Adipocyte (in vitro differentiated cells): ENCODE results near the gene PRRC2A.

Experiments
- DNase-seq: peaks from one replicate; pipeline ENCODE4 v3.0.0-alpha.2; 2015; ENCODE audit warnings: low read depth
- H3K27me3 ChIP-seq: replicated peaks from 2 replicates; pipeline ENCODE4 v1.7.0; 2013; ENCODE audit warnings: mild to moderate bottlenecking, low read length, moderate library complexity; ENCODE audit not compliant: control insufficient read depth, insufficient read depth
- H3K36me3 ChIP-seq: 2 replicates; pipeline ENCODE4 v1.7.0; 2013; ENCODE audit warnings: low read length, mild to moderate bottlenecking, moderate library complexity; ENCODE audit not compliant: control insufficient read depth, insufficient read depth, severe bottlenecking
- H3K4me1 ChIP-seq: 2 replicates; pipeline ENCODE4 v1.7.0; 2013; ENCODE audit warnings: mild to moderate bottlenecking, low read length, moderate library complexity; ENCODE audit not compliant: control insufficient read depth, insufficient read depth
- H3K4me3 ChIP-seq: 2 replicates; pipeline ENCODE4 v1.7.0; 2013; ENCODE audit warnings: mild to moderate bottlenecking, low read length, moderate library complexity
- H3K9ac ChIP-seq: 2 replicates; pipeline ENCODE4 v1.7.0; 2013; ENCODE audit warnings: mild to moderate bottlenecking, low read length, moderate library complexity
- H3K9me3 ChIP-seq: 2 replicates; pipeline ENCODE4 v1.7.0; 2013; ENCODE audit warnings: mild to moderate bottlenecking, low read length, moderate library complexity; ENCODE audit not compliant: control insufficient read depth

The PRRC2A gene

GRCh38 chr6:31578184-31579118 lies 42.1 kb upstream of the PRRC2A start:
- Histone ChIP-seq H3K27me3 (peaks cover 4% of the 10 kb centered on the region), H3K4me1 (peaks cover 15% of the 10 kb centered on the region), H3K4me3 (no peak overlapping the region), H3K9ac (no peak overlapping the region), H3K36me3 (no peaks in the 10 kb centered on the region), H3K9me3 (no peaks in the 10 kb centered on the region)
- DNase-seq, result no peak

- peaks cover 15% of the 10 kb centered on the region for H3K4me1 ChIP-seq
- no peak overlapping the region for H3K9ac ChIP-seq
- no peak for DNase-seq
- no peak overlapping the region for H3K4me3 ChIP-seq
- no peaks in the 10 kb centered on the region for H3K9me3 ChIP-seq
- H3K27me3 ChIP-seq, result peaks cover 4% of the 10 kb centered on the region
- H3K36me3 ChIP-seq, result no peaks in the 10 kb centered on the region
Observed at GRCh38 chr6:31579119-31579505, 41.4 kb upstream of the PRRC2A start.

GRCh38 chr6:31579546-31580437 lies 40.7 kb upstream of the PRRC2A start:
- Histone ChIP-seq H3K36me3 (no peaks in the 10 kb centered on the region), H3K27me3 (peaks cover 4% of the 10 kb centered on the region), H3K9ac (no peak overlapping the region), H3K9me3 (no peaks in the 10 kb centered on the region), H3K4me3 (no peak overlapping the region), H3K4me1 (peaks cover 15% of the 10 kb centered on the region)
- DNase-seq, result no peak

- peaks cover 4% of the 10 kb centered on the region for H3K27me3 ChIP-seq
- peak overlapping the region; percentile 96 for H3K4me3 ChIP-seq
- peak overlapping the region; percentile 96 for H3K9ac ChIP-seq
- peaks cover 11% of the 10 kb centered on the region for H3K4me1 ChIP-seq
- H3K9me3 ChIP-seq, result no peaks in the 10 kb centered on the region
- DNase-seq, result no peak
- no peaks in the 10 kb centered on the region for H3K36me3 ChIP-seq
Observed at GRCh38 chr6:31580438-31580740, 40.1 kb upstream of the PRRC2A start.

- Histone ChIP-seq H3K4me3 (peak overlapping the region; percentile 96), H3K4me1 (peaks cover 10% of the 10 kb centered on the region), H3K27me3 (peaks cover 4% of the 10 kb centered on the region), H3K36me3 (no peaks in the 10 kb centered on the region), H3K9me3 (no peaks in the 10 kb centered on the region), H3K9ac (peak overlapping the region; percentile 96)
- peak; percentile 93 for DNase-seq
Observed at GRCh38 chr6:31580807-31581433, 39.6 kb upstream of the PRRC2A start.

GRCh38 chr6:31581434-31582229 lies 38.9 kb upstream of the PRRC2A start:
- Histone ChIP-seq H3K4me3 (peak overlapping the region; percentile 96), H3K9ac (peak overlapping the region; percentile 96), H3K9me3 (no peaks in the 10 kb centered on the region), H3K36me3 (no peaks in the 10 kb centered on the region), H3K4me1 (peaks cover 10% of the 10 kb centered on the region), H3K27me3 (no peaks in the 10 kb centered on the region)
- DNase-seq, result no peak

- H3K27me3 ChIP-seq, result no peaks in the 10 kb centered on the region
- DNase-seq, result no peak
- H3K9me3 ChIP-seq, result no peaks in the 10 kb centered on the region
- H3K36me3 ChIP-seq, result no peaks in the 10 kb centered on the region
- H3K9ac ChIP-seq, result peak within 1 kb of the TSS; percentile 96
- peaks cover 10% of the 10 kb centered on the region for H3K4me1 ChIP-seq
- H3K4me3 ChIP-seq, result peak within 1 kb of the TSS; percentile 96
Observed at GRCh38 chr6:31582230-31582643, 38.3 kb upstream of the PRRC2A start, which contains the start of gene LTB. LTB (minus strand) TSS chr6:31582424; CDS start chr6:31582417, 7 bp downstream.

- DNase-seq, result no peak
- H3K4me3 ChIP-seq, result no peak overlapping the region
- H3K27me3 ChIP-seq, result no peaks in the 10 kb centered on the region
- no peaks in the 10 kb centered on the region for H3K36me3 ChIP-seq
- peaks cover 8% of the 10 kb centered on the region for H3K4me1 ChIP-seq
- H3K9me3 ChIP-seq, result no peaks in the 10 kb centered on the region
- no peak overlapping the region for H3K9ac ChIP-seq
Observed at GRCh38 chr6:31585491-31585890, 35.0 kb upstream of the PRRC2A start.

- DNase-seq, result no peak
- no peak within 1 kb of the TSS for H3K9ac ChIP-seq
- no peaks in the 10 kb centered on the region for H3K36me3 ChIP-seq
- H3K9me3 ChIP-seq, result no peaks in the 10 kb centered on the region
- peaks cover 6% of the 10 kb centered on the region for H3K4me1 ChIP-seq
- H3K27me3 ChIP-seq, result no peaks in the 10 kb centered on the region
- H3K4me3 ChIP-seq, result no peak within 1 kb of the TSS
Observed at GRCh38 chr6:31586008-31586407, 34.5 kb upstream of the PRRC2A start, which contains the start of gene LST1. LST1 (plus strand) TSS chr6:31586277; CDS start chr6:31587300, 1,023 bp downstream.

- Histone ChIP-seq H3K27me3 (no peaks in the 10 kb centered on the region), H3K4me3 (no peak overlapping the region), H3K9me3 (no peaks in the 10 kb centered on the region), H3K9ac (no peak overlapping the region), H3K4me1 (peaks cover 2% of the 10 kb centered on the region), H3K36me3 (no peaks in the 10 kb centered on the region)
- no peak for DNase-seq
Observed at GRCh38 chr6:31586599-31587281, 33.8 kb upstream of the PRRC2A start.
